ENCODE results near the gene ACTN4.

GRCh38 chr19:38661996-38662395 is 14.5 kb downstream of the ACTN4 start:
- no peak for TF ChIP-seq CTCF (IDR thresholded peaks at IDR 0.05; ENCODE audit: low read depth, low read length)
- no peak for TF ChIP-seq MAX (IDR thresholded peaks at IDR 0.05; ENCODE audit: low read depth, low read length)

All from NB4 (cell line).